A549 (cell line): ENCODE measurements around the gene BCL2. TPM values are rescaled to one million over a fixed set of nuclear protein-coding genes. Genes with fewer than 3 reads are reported as not detected.

ENCODE experiments used
- ATAC-seq, 2 experiments: fragments of 200-7000 bp in 1 of 2; fragments of >200 bp in 1 of 2; cut with Nextera tagmentation in 1 of 2; cut with Tn5 transposase in 1 of 2; 3 replicates each; pipeline versions ENCODE4 v1.8.0 to v1.9.1; 2018 to 2020; ENCODE audit warnings: mild to moderate bottlenecking in 1 of 2, moderate library complexity in 1 of 2
- CTCF ChIA-PET: fragments of 300-600 bp; sonication (Branson Sonifier 250); formaldehyde crosslinking; extraction: SDS; loops from one replicate; lab custom pipeline; 2021; ENCODE audit warnings: antibody characterized with exemption, inconsistent platforms; lab: Yijun Ruan, JAX
- POLR2A ChIA-PET: fragments of 350-600 bp; formaldehyde crosslinking; extraction: SDS; loops from one replicate; lab custom pipeline; 2021; ENCODE audit warnings: antibody characterized with exemption, inconsistent platforms; lab: Yijun Ruan, JAX
- DNase-seq, 2 experiments: peaks; one replicate each; pipeline versions ENCODE4 v3.0.0 to v3.0.0-alpha.2; 2011 to 2016; ENCODE audit warnings: low read depth in 1 of 2, low spot score in 1 of 2
- FAIRE-seq: peaks from 2 replicates; lab custom pipeline; 2011; peaks lifted over from hg19 to GRCh38; lab: Jason Lieb, UNC
- H3K27ac ChIP-seq, 2 experiments: fragments of >200 bp; sonication (Bioruptor Twin); formaldehyde crosslinking; 3 replicates each; pipeline ENCODE4 v1.5.1; 2016 to 2017
- H3K4me1 ChIP-seq: fragments of >200 bp; sonication (Bioruptor Twin); formaldehyde crosslinking; 3 replicates; pipeline ENCODE4 v1.6.1; 2016
- H3K4me2 ChIP-seq: fragments of >200 bp; sonication (Bioruptor Twin); formaldehyde crosslinking; 3 replicates; pipeline ENCODE4 v1.6.1; 2016
- H3K4me3 ChIP-seq: fragments of >200 bp; sonication (Bioruptor Twin); formaldehyde crosslinking; 3 replicates; pipeline ENCODE4 v1.5.1; 2016
- H3K9me3 ChIP-seq: fragments of >200 bp; sonication (Bioruptor Twin); formaldehyde crosslinking; 3 replicates; pipeline ENCODE4 v1.6.1; 2016
- BHLHE40 ChIP-seq: IDR thresholded peaks from 2 replicates; pipeline ENCODE4 v1.6.1; 2012; ENCODE audit warnings: low read depth, low read length, inconsistent platforms
- CBX8 ChIP-seq: fragments of 200-600 bp; sonication (generic); IDR thresholded peaks from 2 replicates; pipeline ENCODE4 v1.6.1; 2016
- ESRRA ChIP-seq: fragments of 150-350 bp; IDR thresholded peaks from 2 replicates; pipeline ENCODE4 v1.6.1; 2014; ENCODE audit warnings: mild to moderate bottlenecking, low read length, borderline replicate concordance
- HES2 ChIP-seq: fragments of >200 bp; sonication (Bioruptor Twin); formaldehyde crosslinking; IDR thresholded peaks from 2 replicates; pipeline ENCODE4 v1.6.1; 2016
- HEYL ChIP-seq: fragments of 250-450 bp; sonication (Bioruptor Pico); IDR thresholded peaks from 2 replicates; pipeline ENCODE4 v1.8.0; 2021; ENCODE audit warnings: mild to moderate bottlenecking, moderate library complexity
- HOXA7 ChIP-seq: fragments of 250-450 bp; sonication (Bioruptor Pico); IDR thresholded peaks from 2 replicates; pipeline ENCODE4 v1.5.0; 2020; ENCODE audit warnings: mild to moderate bottlenecking, moderate library complexity
- HOXB13 ChIP-seq: fragments of 250-450 bp; sonication (Bioruptor Pico); IDR thresholded peaks from 2 replicates; pipeline ENCODE4 v1.5.0; 2020; ENCODE audit warnings: low read depth, mild to moderate bottlenecking, moderate library complexity
- HOXB5 ChIP-seq: fragments of 250-450 bp; sonication (Bioruptor Pico); IDR thresholded peaks from 2 replicates; pipeline ENCODE4 v1.5.0; 2020; ENCODE audit warnings: mild to moderate bottlenecking, moderate library complexity
- JUN ChIP-seq, 2 experiments: fragments of >200 bp; sonication (Bioruptor Twin); formaldehyde crosslinking; IDR thresholded peaks; 2 replicates in 1 of 2; 3 replicates in 1 of 2; pipeline ENCODE4 v1.6.1; 2016 to 2017
- KDM1A ChIP-seq: fragments of 200-600 bp; sonication (generic); IDR thresholded peaks from 2 replicates; pipeline ENCODE4 v1.6.1; 2016; ENCODE audit warnings: low read depth, mild to moderate bottlenecking
- MAZ ChIP-seq: fragments of 150-350 bp; IDR thresholded peaks from 2 replicates; pipeline ENCODE4 v1.6.1; 2014; ENCODE audit warnings: antibody characterized with exemption, low read depth, low read length, borderline replicate concordance
- NFE2L2 ChIP-seq: fragments of 150-350 bp; conservative IDR thresholded peaks from 2 replicates; pipeline ENCODE4 v1.6.1; 2014; ENCODE audit warnings: low read length
- NPAS2 ChIP-seq: fragments of 250-450 bp; sonication (Bioruptor Pico); IDR thresholded peaks from 2 replicates; pipeline ENCODE4 v1.8.0; 2022; ENCODE audit warnings: mild to moderate bottlenecking, moderate library complexity, borderline replicate concordance
- RAD21 ChIP-seq, 2 experiments: fragments of >200 bp in 1 of 2; sonication (Bioruptor Twin) in 1 of 2; formaldehyde crosslinking in 1 of 2; IDR thresholded peaks in 1 of 2; conservative IDR thresholded peaks in 1 of 2; 2 replicates in 1 of 2; 3 replicates in 1 of 2; pipeline ENCODE4 v1.6.1; 2012 to 2018; ENCODE audit warnings: inconsistent platforms in 1 of 2
- REST ChIP-seq: fragments of 200-600 bp; sonication (generic); IDR thresholded peaks from 2 replicates; pipeline ENCODE4 v1.6.1; 2016; ENCODE audit warnings: antibody characterized with exemption, mild to moderate bottlenecking, moderate library complexity
- RFX5 ChIP-seq: fragments of 450-650 bp; IDR thresholded peaks from 2 replicates; pipeline ENCODE4 v1.7.1; 2014; ENCODE audit warnings: antibody characterized with exemption, mild to moderate bottlenecking, moderate library complexity
- SMC3 ChIP-seq: fragments of >200 bp; sonication (Bioruptor Twin); formaldehyde crosslinking; IDR thresholded peaks from 3 replicates; pipeline ENCODE4 v1.6.1; 2018; ENCODE audit warnings: inconsistent platforms
- SREBF2 ChIP-seq: fragments of 450-650 bp; IDR thresholded peaks from 2 replicates; pipeline ENCODE4 v1.6.1; 2014; ENCODE audit warnings: mild to moderate bottlenecking, moderate library complexity
- USF2 ChIP-seq: fragments of 450-650 bp; IDR thresholded peaks from 2 replicates; pipeline ENCODE4 v1.6.1; 2014; ENCODE audit warnings: antibody characterized with exemption
- ZSCAN20 ChIP-seq: fragments of 250-450 bp; sonication (Bioruptor Pico); IDR thresholded peaks from 2 replicates; pipeline ENCODE4 v1.8.0; 2022; ENCODE audit warnings: mild to moderate bottlenecking, moderate library complexity
- WGBS: methylation state at CpG from one replicate; pipeline ENCODE4 v1.1.6; 2017; ENCODE audit errors: missing lambda C conversion rate; 5-methylcytosine and 5-hydroxymethylcytosine counted together
- polyA plus RNA-seq, 4 experiments: library from polyadenylated mRNA; depleted of rRNA in 3 of 4; stranded (reverse); fragments of >200 nt; fragmentation: RNase III in 1 of 4; extraction: RNeasy Plus Mini Kit Qiagen cat#74134 plus additional on column Dnase treatment in 1 of 4; gene quantifications; 2 replicates in 3 of 4; 3 replicates in 1 of 4; pipeline ENCODE4 v1.2.3, GENCODE V29; 2011 to 2017
- TF ChIP-seq, protein P1 (sequence below): fragments of >200 bp; sonication (Bioruptor Twin); formaldehyde crosslinking; IDR thresholded peaks from 3 replicates; pipeline ENCODE4 v1.6.1; 2016

BCL2 gene
- polyA plus RNA-seq, 2 of the 4 experiments (the other 2 are of a cell fraction), result 0.50 to 0.61 TPM

GRCh38 chr18:63234841-63235240 is 84.7 kb downstream of the BCL2 start (continued):
- TF ChIP-seq ZSCAN20 (CRISPR knock-in tag), result no peak
- no peak for TF ChIP-seq SMC3

DNA sequence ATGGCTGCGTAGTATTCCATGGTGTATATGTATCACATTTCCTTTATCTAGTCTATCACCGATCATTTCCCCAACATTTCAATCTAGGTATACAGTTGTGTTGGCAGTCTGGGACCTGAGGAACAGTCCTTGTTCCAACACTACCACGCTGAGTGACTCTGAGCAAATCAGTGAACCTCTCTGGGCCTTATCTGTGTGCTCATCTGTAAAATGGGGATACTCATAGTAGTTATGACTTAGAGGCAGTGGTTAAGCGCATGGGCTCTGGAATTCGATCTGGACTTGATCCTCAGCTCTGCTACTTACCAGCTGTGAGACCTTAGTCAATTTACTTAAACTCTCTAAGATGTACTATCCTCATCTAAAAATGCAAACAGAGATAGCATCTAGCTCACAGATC is 85.1 kb downstream of the BCL2 start:
- DNase-seq (no peak), FAIRE-seq (no peak), ATAC-seq (no peak)
- Histone ChIP-seq H3K4me2 (no peak overlapping the region), H3K9me3 (no peaks in the 10 kb centered on the region), H3K27ac (no peak overlapping the region), H3K4me3 (no peak overlapping the region), H3K4me1 (peaks cover 19% of the 10 kb centered on the region)
- TF ChIP-seq BHLHE40 (no peak), CBX8 (no peak)
- 58% methylated on average over 4 of the region's 5 CpGs for WGBS
- POLR2A ChIA-PET, result no interaction called here
- CTCF ChIA-PET, result no interaction called here

DNA sequence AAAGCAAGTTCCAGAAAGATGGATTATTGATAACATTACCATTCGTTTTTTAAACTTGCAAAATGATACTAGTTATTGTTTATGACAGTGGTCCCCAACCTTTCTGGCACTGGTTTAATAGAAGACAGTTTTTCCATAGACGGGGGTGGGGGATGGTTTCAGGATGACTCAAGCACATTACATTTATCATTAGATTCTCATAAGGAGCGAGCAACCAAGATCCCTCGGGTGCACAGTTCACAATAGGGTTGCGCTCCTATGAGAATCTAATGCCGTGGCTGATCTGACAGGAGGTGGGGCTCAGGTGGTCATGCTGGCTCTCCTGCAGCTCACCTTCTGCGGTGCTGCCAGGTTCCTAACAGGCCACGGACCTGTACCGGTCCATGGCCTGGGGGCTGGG is 86.2 kb downstream of the BCL2 start:
- Histone ChIP-seq H3K4me2 (no peak overlapping the region), H3K4me1 (peaks cover 13% of the 10 kb centered on the region), H3K4me3 (no peak overlapping the region), H3K9me3 (no peaks in the 10 kb centered on the region), H3K27ac (no peak overlapping the region)
- FAIRE-seq (no peak), DNase-seq (no peak), ATAC-seq (no peak)
- CTCF ChIA-PET, result no interaction called here
- WGBS, result 55% methylated on average over 9 of the region's 9 CpGs
- TF ChIP-seq HEYL (CRISPR knock-in tag) (no peak), KDM1A (no peak)
- POLR2A ChIA-PET, result no interaction called here

GRCh38 chr18:63232826-63233225 is 86.7 kb downstream of the BCL2 start:
- no peak for ATAC-seq
- 20% methylated on average over 2 of the region's 2 CpGs for WGBS
- H3K27ac ChIP-seq, result no peak overlapping the region
- TF ChIP-seq NPAS2 (CRISPR knock-in tag) (no peak), USF2 (no peak), RFX5 (no peak), SREBF2 (no peak), ESRRA (no peak), HOXB13 (CRISPR knock-in tag) (no peak), MAZ (no peak)
- TF ChIP-seq, protein P1, sequence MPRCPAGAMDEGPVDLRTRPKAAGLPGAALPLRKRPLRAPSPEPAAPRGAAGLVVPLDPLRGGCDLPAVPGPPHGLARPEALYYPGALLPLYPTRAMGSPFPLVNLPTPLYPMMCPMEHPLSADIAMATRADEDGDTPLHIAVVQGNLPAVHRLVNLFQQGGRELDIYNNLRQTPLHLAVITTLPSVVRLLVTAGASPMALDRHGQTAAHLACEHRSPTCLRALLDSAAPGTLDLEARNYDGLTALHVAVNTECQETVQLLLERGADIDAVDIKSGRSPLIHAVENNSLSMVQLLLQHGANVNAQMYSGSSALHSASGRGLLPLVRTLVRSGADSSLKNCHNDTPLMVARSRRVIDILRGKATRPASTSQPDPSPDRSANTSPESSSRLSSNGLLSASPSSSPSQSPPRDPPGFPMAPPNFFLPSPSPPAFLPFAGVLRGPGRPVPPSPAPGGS, result no peak
- TF ChIP-seq, all 56 proteins: peak for 0
- CTCF ChIA-PET, result no interaction called here
- H3K4me3 ChIP-seq, result no peak overlapping the region
- FAIRE-seq (no peak), DNase-seq (no peak)
- H3K4me2 ChIP-seq, result no peak overlapping the region
- H3K9me3 ChIP-seq, result no peaks in the 10 kb centered on the region
- POLR2A ChIA-PET, result no interaction called here
- peaks cover 11% of the 10 kb centered on the region for H3K4me1 ChIP-seq

DNA sequence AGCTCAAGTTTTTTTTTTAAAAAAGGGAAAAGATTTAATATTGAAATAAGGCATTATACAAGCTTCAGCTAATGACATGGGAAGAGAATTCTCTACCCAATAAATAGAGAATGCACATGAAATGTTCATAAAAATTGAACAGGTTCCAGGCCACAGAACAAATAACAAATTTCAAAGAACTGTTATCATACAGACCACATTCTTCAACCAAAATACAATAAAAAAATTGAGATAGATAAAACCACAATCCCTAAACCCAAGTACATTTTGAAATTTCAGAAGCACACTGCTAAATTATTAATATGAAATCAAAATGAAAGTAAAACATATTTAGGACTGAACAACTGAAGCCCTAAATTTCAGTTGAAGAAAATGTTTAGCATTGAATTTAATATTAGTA is 89.6 kb downstream of the BCL2 start:
- H3K4me2 ChIP-seq, result no peak overlapping the region
- CTCF ChIA-PET, result no interaction called here

More for the DNA sequence above, 89.6 kb downstream of the BCL2 start:
- H3K4me3 ChIP-seq, result no peak overlapping the region
- no peak for TF ChIP-seq HOXA7 (CRISPR knock-in tag)
- no peak for TF ChIP-seq JUN (IDR thresholded peaks at IDR 0.05)
- TF ChIP-seq RFX5, result no peak
- no peak for TF ChIP-seq HOXB13 (CRISPR knock-in tag)
- TF ChIP-seq HES2, result no peak
- no peak for TF ChIP-seq REST
- no peak for TF ChIP-seq HOXB5 (CRISPR knock-in tag)
- TF ChIP-seq RAD21 (conservative IDR thresholded peaks at IDR 0.05 in 1 of 2, IDR thresholded peaks at IDR 0.05 in 1 of 2), result no peak
- no peak for TF ChIP-seq NFE2L2
- TF ChIP-seq, all 56 proteins: peak for 0
- no peak for ATAC-seq
- no peaks in the 10 kb centered on the region for H3K4me1 ChIP-seq
- no peaks in the 10 kb centered on the region for H3K9me3 ChIP-seq
- FAIRE-seq, result no peak
- no peak for DNase-seq
- POLR2A ChIA-PET, result no interaction called here
- no peak overlapping the region for H3K27ac ChIP-seq
